GM19239 (cell line): ENCODE results near the gene NTRK2.
"Not testable (repeated sequence)": the region's sequence is repeated elsewhere in the genome, so short reads cannot be mapped to it uniquely, and the experiment has no call there.

Experiments used
- DNase-seq: peaks from one replicate; pipeline ENCODE4 v3.0.0; 2011; ENCODE audit warnings: low spot score; ENCODE audit not compliant: insufficient read length
- FAIRE-seq: peaks from 2 replicates; lab custom pipeline; 2011; peaks lifted over from hg19 to GRCh38; lab: Jason Lieb, UNC

NTRK2 gene

GRCh38 chr9:84867186-84867585 lies 197.7 kb downstream of the NTRK2 start:
- FAIRE-seq = no peak
- DNase-seq = no peak

- no peak for DNase-seq
- FAIRE-seq = no peak
These were observed 199.6 kb downstream of the NTRK2 start for GRCh38 chr9:84869091-84869490.

- FAIRE-seq (no peak), DNase-seq (no peak)
These were observed 202.5 kb downstream of the NTRK2 start for GRCh38 chr9:84871983-84872382.

GRCh38 chr9:84874022-84874421 lies 204.5 kb downstream of the NTRK2 start:
- FAIRE-seq = no peak

GRCh38 chr9:84874596-84874995 lies 205.1 kb downstream of the NTRK2 start:
- DNase-seq = no peak
- no peak for FAIRE-seq

More at GRCh38 chr9:84874022-84874421, 204.5 kb downstream of the NTRK2 start:
- no peak for DNase-seq

- FAIRE-seq (no peak), DNase-seq (no peak)
These were observed 205.7 kb downstream of the NTRK2 start for GRCh38 chr9:84875193-84875592.

- FAIRE-seq (no peak), DNase-seq (no peak)
These were observed 210.1 kb downstream of the NTRK2 start for GRCh38 chr9:84879631-84880030.

GRCh38 chr9:84880835-84881234 lies 211.3 kb downstream of the NTRK2 start:
- FAIRE-seq (no peak), DNase-seq (no peak)

GRCh38 chr9:84886866-84887265 lies 217.3 kb downstream of the NTRK2 start:
- FAIRE-seq (no peak), DNase-seq (no peak)

- FAIRE-seq (no peak), DNase-seq (no peak)
These were observed 222.4 kb downstream of the NTRK2 start for GRCh38 chr9:84891924-84892323.

- FAIRE-seq (no peak), DNase-seq (no peak)
These were observed 224.0 kb downstream of the NTRK2 start for GRCh38 chr9:84893419-84894128.

GRCh38 chr9:84894859-84895258 lies 225.3 kb downstream of the NTRK2 start:
- DNase-seq (no peak), FAIRE-seq (no peak)

- FAIRE-seq (no peak), DNase-seq (no peak)
These were observed 228.0 kb downstream of the NTRK2 start for GRCh38 chr9:84897362-84898094.

GRCh38 chr9:84898188-84898587 lies 228.7 kb downstream of the NTRK2 start:
- FAIRE-seq (no peak), DNase-seq (no peak)

- not testable (repeated sequence) for FAIRE-seq, DNase-seq
These were observed 229.1 kb downstream of the NTRK2 start for GRCh38 chr9:84898618-84899017.

- no peak for DNase-seq
- FAIRE-seq = no peak
These were observed 229.8 kb downstream of the NTRK2 start for GRCh38 chr9:84899326-84899725.

GRCh38 chr9:84900421-84900820 lies 230.9 kb downstream of the NTRK2 start:
- DNase-seq (no peak), FAIRE-seq (no peak)

- no peak for DNase-seq
- no peak for FAIRE-seq
These were observed 234.4 kb downstream of the NTRK2 start for GRCh38 chr9:84903963-84904362.

GRCh38 chr9:84916769-84917168 lies 247.2 kb downstream of the NTRK2 start:
- FAIRE-seq (no peak), DNase-seq (no peak)

- DNase-seq (no peak), FAIRE-seq (no peak)
These were observed 248.0 kb downstream of the NTRK2 start for GRCh38 chr9:84917366-84918070.

- FAIRE-seq (no peak), DNase-seq (no peak)
These were observed 249.9 kb downstream of the NTRK2 start for GRCh38 chr9:84919440-84919839.
